Upper lobe of left lung (tissue), 6 donors: Measurements from ENCODE around the gene N4BP2. TPM values are rescaled to one million over a fixed set of nuclear protein-coding genes. Genes with fewer than 3 reads are reported as not detected.

Experiments used
- ATAC-seq, 2 donors: fragments of 200-7000 bp; cut with Tn5 transposase; one replicate each; pipeline ENCODE4 v1.9.1; 2022; ENCODE audit warnings: mild to moderate bottlenecking in 2 of 2, moderate library complexity in 2 of 2; ENCODE audit not compliant: low FRiP score in 2 of 2
- DNase-seq, 2 donors: peaks; one replicate each; pipeline ENCODE4 v3.0.0-alpha.2; 2019 to 2020
- H3K27ac ChIP-seq, 4 donors: fragments of 200-600 bp; sonication (generic); one replicate each; pipeline ENCODE4 v1.5.1; 2016 to 2019
- H3K27me3 ChIP-seq, 4 donors: fragments of 200-600 bp; sonication (generic); one replicate each; pipeline ENCODE4 v1.5.1; 2017 to 2019
- H3K36me3 ChIP-seq, 4 donors: fragments of 200-600 bp; sonication (generic); one replicate each; pipeline ENCODE4 v1.5.1; 2016 to 2019
- H3K4me1 ChIP-seq, 4 donors: fragments of 200-600 bp; sonication (generic); one replicate each; pipeline ENCODE4 v1.5.1; 2018 to 2019
- H3K4me3 ChIP-seq, 4 donors: fragments of 200-600 bp; sonication (generic); one replicate each; pipeline ENCODE4 v1.5.1; 2017 to 2019; ENCODE audit warnings: mild to moderate bottlenecking in 2 of 4, moderate library complexity in 1 of 4
- H3K9me3 ChIP-seq, 4 donors: fragments of 200-600 bp; sonication (generic); one replicate each; pipeline ENCODE4 v1.5.1; 2018 to 2019
- EP300 ChIP-seq, 4 donors: sonication (generic); formaldehyde crosslinking; IDR thresholded peaks; one replicate each; pipeline ENCODE4 v1.5.1; 2017; ENCODE audit warnings: antibody characterized with exemption in 4 of 4, control low read depth in 2 of 4
- POLR2A ChIP-seq, 4 donors: fragments of 450-650 bp; IDR thresholded peaks; one replicate each; pipeline ENCODE4 v1.5.1; 2016 to 2017; ENCODE audit warnings: antibody characterized with exemption in 4 of 4, mild to moderate bottlenecking in 2 of 4
- POLR2AphosphoS5 ChIP-seq, 2 donors: sonication (generic); formaldehyde crosslinking; IDR thresholded peaks; one replicate each; pipeline ENCODE4 v1.5.1; 2017; ENCODE audit warnings: antibody characterized with exemption in 2 of 2
- WGBS, 2 donors: methylation state at CpG; one replicate each; pipeline ENCODE4 v1.1.5; 2017 to 2018; 5-methylcytosine and 5-hydroxymethylcytosine counted together
- total RNA-seq, 6 donors: library from RNA; depleted of rRNA in 4 of 6; stranded (reverse); fragments of >200 nt in 4 of 6; gene quantifications; one replicate each; pipeline versions ENCODE4 v1.1.0 to v1.2.1, GENCODE V29; 2016 to 2021
- TF ChIP-seq, protein P1 (sequence below), 6 experiments: fragments of 450-650 bp in 4 of 6; fragments of 200-600 bp in 2 of 6; sonication (generic) in 2 of 6; IDR thresholded peaks; one replicate each; pipeline ENCODE4 v1.5.1; 2016 to 2019; ENCODE audit warnings: antibody characterized with exemption in 6 of 6
- donor health status: DM: no; HTN: no; CAD: no; lungs with moderate emphysema.
- donor health status: DM: no; HTN: yes; CAD: no; lungs with severe emphysema.

N4BP2 gene
- total RNA-seq, 6 donors from 2014 or later = 7.1 to 29.3 (median 9.1) TPM

GRCh38 chr4:40058121-40058520 lies 1.5 kb downstream of the N4BP2 start:
- peak overlapping the region; percentile 4 to 85 (median 74) for H3K4me3 ChIP-seq
- H3K27ac ChIP-seq = peak overlapping the region; percentile 99 to 100 (median 100)
- H3K4me1 ChIP-seq = peaks cover 18 to 33% (median 22%) of the 10 kb centered on the region in 4 donors
- 1 to 2% methylated on average over 9 of the region's 9 CpGs for WGBS, 2 donors
- DNase-seq (no peak), ATAC-seq (no peak)
- H3K9me3 ChIP-seq = no peaks in the 10 kb centered on the region
- no peaks in the 10 kb centered on the region for H3K27me3 ChIP-seq
- TF ChIP-seq EP300 (IDR thresholded peaks at IDR 0.05) (no peak), POLR2A (IDR thresholded peaks at IDR 0.05) (no peak), POLR2AphosphoS5 (IDR thresholded peaks at IDR 0.05) (no peak)
- TF ChIP-seq, protein P1, sequence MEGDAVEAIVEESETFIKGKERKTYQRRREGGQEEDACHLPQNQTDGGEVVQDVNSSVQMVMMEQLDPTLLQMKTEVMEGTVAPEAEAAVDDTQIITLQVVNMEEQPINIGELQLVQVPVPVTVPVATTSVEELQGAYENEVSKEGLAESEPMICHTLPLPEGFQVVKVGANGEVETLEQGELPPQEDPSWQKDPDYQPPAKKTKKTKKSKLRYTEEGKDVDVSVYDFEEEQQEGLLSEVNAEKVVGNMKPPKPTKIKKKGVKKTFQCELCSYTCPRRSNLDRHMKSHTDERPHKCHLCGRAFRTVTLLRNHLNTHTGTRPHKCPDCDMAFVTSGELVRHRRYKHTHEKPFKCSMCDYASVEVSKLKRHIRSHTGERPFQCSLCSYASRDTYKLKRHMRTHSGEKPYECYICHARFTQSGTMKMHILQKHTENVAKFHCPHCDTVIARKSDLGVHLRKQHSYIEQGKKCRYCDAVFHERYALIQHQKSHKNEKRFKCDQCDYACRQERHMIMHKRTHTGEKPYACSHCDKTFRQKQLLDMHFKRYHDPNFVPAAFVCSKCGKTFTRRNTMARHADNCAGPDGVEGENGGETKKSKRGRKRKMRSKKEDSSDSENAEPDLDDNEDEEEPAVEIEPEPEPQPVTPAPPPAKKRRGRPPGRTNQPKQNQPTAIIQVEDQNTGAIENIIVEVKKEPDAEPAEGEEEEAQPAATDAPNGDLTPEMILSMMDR (IDR thresholded peaks at IDR 0.05) = no peak
- no peaks in the 10 kb centered on the region for H3K36me3 ChIP-seq

GRCh38 chr4:40058854-40059253 lies 2.2 kb downstream of the N4BP2 start:
- Histone ChIP-seq H3K4me3 (peak overlapping the region in 1 of 4 donors; percentile 67), H3K27me3 (no peaks in the 10 kb centered on the region), H3K9me3 (no peaks in the 10 kb centered on the region), H3K4me1 (peaks cover 18 to 31% (median 22%) of the 10 kb centered on the region in 4 donors), H3K27ac (no peak overlapping the region), H3K36me3 (no peaks in the 10 kb centered on the region)
- ATAC-seq (no peak), DNase-seq (no peak)
- 68 to 70% methylated on average over 14 of the region's 14 CpGs for WGBS, 2 donors
- no peak for TF ChIP-seq POLR2AphosphoS5 (IDR thresholded peaks at IDR 0.05)

DNA sequence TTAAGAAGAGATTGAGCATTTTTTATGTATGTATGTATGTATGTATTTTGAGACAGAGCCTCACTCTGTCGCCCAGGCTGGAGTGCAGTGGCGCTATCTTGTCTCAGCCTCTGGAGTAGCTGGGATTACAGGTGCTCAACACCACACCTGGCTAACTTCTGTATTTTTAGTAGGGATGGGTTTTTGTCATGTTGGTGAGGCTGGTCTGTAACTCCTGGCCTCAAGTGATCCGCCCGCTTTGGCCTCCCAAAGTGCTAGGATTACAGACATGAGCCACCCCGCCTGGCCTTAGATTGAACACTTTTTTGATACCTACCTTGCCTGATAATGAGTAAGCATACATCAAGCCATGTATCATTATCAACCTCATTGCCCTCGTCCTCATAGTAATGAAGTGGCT lies 2.7 kb downstream of the N4BP2 start:
- H3K9me3 ChIP-seq = no peaks in the 10 kb centered on the region
- ATAC-seq (no peak), DNase-seq (no peak)
- H3K27me3 ChIP-seq = no peaks in the 10 kb centered on the region
- no peaks in the 10 kb centered on the region for H3K36me3 ChIP-seq
- TF ChIP-seq, protein P1 (IDR thresholded peaks at IDR 0.05) = no peak
- no peak for TF ChIP-seq EP300 (IDR thresholded peaks at IDR 0.05)
- no peak for TF ChIP-seq POLR2A (IDR thresholded peaks at IDR 0.05)
- TF ChIP-seq POLR2AphosphoS5 (IDR thresholded peaks at IDR 0.05) = no peak
- no peak overlapping the region for H3K27ac ChIP-seq
- WGBS, 2 donors = 90 to 91% methylated on average over 6 of the region's 6 CpGs
- H3K4me1 ChIP-seq = peaks cover 14 to 26% (median 18%) of the 10 kb centered on the region in 4 donors
- no peak overlapping the region for H3K4me3 ChIP-seq

DNA sequence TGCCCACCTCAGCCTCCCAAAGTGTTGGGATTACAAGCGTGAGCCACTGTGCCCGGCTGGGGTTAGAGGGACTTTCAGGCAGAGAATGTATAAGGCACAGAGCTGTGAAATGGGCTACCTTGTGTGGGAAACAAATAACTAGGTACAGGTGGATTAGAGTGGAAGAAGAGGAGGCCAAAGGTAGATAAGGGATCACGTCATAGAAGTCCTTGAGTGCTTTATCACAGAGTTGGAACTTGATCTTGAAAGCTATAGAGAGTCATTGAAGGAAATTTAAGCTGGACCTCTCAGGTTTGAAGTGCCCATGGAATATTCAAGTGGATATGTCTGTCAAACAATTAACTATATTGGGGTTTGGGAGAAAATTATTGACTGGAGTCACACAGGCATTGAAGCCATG lies 8.4 kb downstream of the N4BP2 start:
- no peaks in the 10 kb centered on the region for H3K27me3 ChIP-seq
- DNase-seq (no peak), ATAC-seq (peak in 1 of 2 donors; percentile 57)
- no peaks in the 10 kb centered on the region for H3K9me3 ChIP-seq
- peak overlapping the region in 1 of 4 donors; percentile 16 for H3K4me3 ChIP-seq
- peak overlapping the region in 2 of 4 donors; percentile 29 to 44 for H3K27ac ChIP-seq
- no peaks in the 10 kb centered on the region for H3K36me3 ChIP-seq
- H3K4me1 ChIP-seq = peaks cover 0 to 5% (median 3%) of the 10 kb centered on the region in 4 donors
- TF ChIP-seq, protein P1 (IDR thresholded peaks at IDR 0.05) = no peak
- TF ChIP-seq EP300 (IDR thresholded peaks at IDR 0.05) = no peak
- no peak for TF ChIP-seq POLR2A (IDR thresholded peaks at IDR 0.05)
- TF ChIP-seq POLR2AphosphoS5 (IDR thresholded peaks at IDR 0.05) = no peak
- 70 to 81% methylated on average over 3 of the region's 3 CpGs for WGBS, 2 donors

DNA sequence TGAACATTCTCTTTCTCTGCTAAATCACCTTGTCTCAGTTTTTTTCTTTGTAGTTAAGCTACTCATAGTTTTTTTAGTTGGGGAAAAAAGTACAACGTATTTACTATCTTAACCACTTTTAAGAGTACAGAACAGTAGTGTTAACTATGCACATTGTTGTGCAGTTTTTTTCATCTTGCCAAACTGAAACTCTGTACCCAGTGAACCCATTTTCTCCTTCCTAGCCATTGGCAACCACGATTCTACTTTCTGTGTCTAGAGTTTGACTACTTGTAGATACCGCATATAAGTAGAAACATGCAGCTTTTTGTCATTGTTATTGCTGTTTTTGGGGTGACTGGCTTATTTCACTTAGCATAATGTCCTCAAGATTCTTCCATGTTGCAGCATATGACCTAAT lies 10.0 kb downstream of the N4BP2 start:
- TF ChIP-seq, protein P1 (IDR thresholded peaks at IDR 0.05) = no peak
- TF ChIP-seq POLR2A (IDR thresholded peaks at IDR 0.05) (no peak), POLR2AphosphoS5 (IDR thresholded peaks at IDR 0.05) (no peak), EP300 (IDR thresholded peaks at IDR 0.05) (no peak)
- no peaks in the 10 kb centered on the region for H3K36me3 ChIP-seq
- H3K27me3 ChIP-seq = no peaks in the 10 kb centered on the region
- no peaks in the 10 kb centered on the region for H3K9me3 ChIP-seq
- peaks cover 0 to 5% (median 3%) of the 10 kb centered on the region in 4 donors for H3K4me1 ChIP-seq
- ATAC-seq (no peak), DNase-seq (no peak)
- WGBS, 2 donors = 87 to 93% methylated on average over 3 of the region's 3 CpGs
- H3K27ac ChIP-seq = no peak overlapping the region
- H3K4me3 ChIP-seq = no peak overlapping the region
